IMR-90 (cell line): Measurements from ENCODE around the gene PCSK1N. TPM values are rescaled to one million over a fixed set of nuclear protein-coding genes. Genes with fewer than 3 reads are reported as not detected.

ENCODE experiments used
- ATAC-seq: fragments of 200-7000 bp; cut with Tn5 transposase; 2 replicates; pipeline ENCODE4 v1.9.1; 2020; ENCODE audit warnings: low read depth, mild to moderate bottlenecking, moderate library complexity
- BruUV-seq: library from RNA; stranded (reverse); fragments of 400-500 nt; replicated peaks from 2 replicates; lab custom pipeline; 2021; lab: Mats Ljungman, UMichigan
- CTCF ChIA-PET: fragments of 300-600 bp; formaldehyde crosslinking; extraction: SDS; loops from one replicate; lab custom pipeline; 2021; ENCODE audit warnings: antibody characterized with exemption; lab: Yijun Ruan, JAX
- POLR2A ChIA-PET: fragments of 300-600 bp; sonication (Branson Sonifier 250); formaldehyde crosslinking; loops from one replicate; lab custom pipeline; 2022; ENCODE audit warnings: antibody characterized with exemption; ENCODE audit not compliant: unreplicated experiment; lab: Charles Lee
- DNase-seq: peaks from one replicate; pipeline ENCODE4 v3.0.0; 2013
- H2AFZ ChIP-seq: replicated peaks from 2 replicates; pipeline ENCODE3; 2013; ENCODE audit warnings: low read length, mild to moderate bottlenecking; ENCODE audit not compliant: poor library complexity
- H2AK5ac ChIP-seq: 2 replicates; pipeline ENCODE4 v1.6.1; 2013; ENCODE audit warnings: low read depth, low read length, inconsistent platforms
- H2AK9ac ChIP-seq: replicated peaks from 2 replicates; pipeline ENCODE3; 2013; ENCODE audit warnings: mild to moderate bottlenecking, low read depth, low read length, moderate library complexity; ENCODE audit not compliant: poor library complexity
- H2BK120ac ChIP-seq: 2 replicates; pipeline ENCODE4 v1.6.1; 2013; ENCODE audit warnings: low read depth, low read length, inconsistent platforms
- H2BK15ac ChIP-seq: 3 replicates; pipeline ENCODE4 v1.6.1; 2013; ENCODE audit warnings: low read depth, low read length, inconsistent platforms
- H2BK20ac ChIP-seq: 2 replicates; pipeline ENCODE4 v1.6.1; 2013; ENCODE audit warnings: low read depth, mild to moderate bottlenecking, inconsistent platforms, low read length, moderate library complexity
- H2BK5ac ChIP-seq: 2 replicates; pipeline ENCODE4 v1.6.1; 2013; ENCODE audit warnings: mild to moderate bottlenecking, low read depth, low read length, inconsistent platforms; ENCODE audit not compliant: poor library complexity, severe bottlenecking
- H3K14ac ChIP-seq: replicated peaks from 2 replicates; pipeline ENCODE4 v1.6.1; 2013; ENCODE audit warnings: low read depth, low read length, inconsistent platforms
- H3K18ac ChIP-seq: 2 replicates; pipeline ENCODE4 v1.6.1; 2013; ENCODE audit warnings: low read depth, low read length, control low read depth
- H3K23ac ChIP-seq: 2 replicates; pipeline ENCODE4 v1.6.1; 2013; ENCODE audit warnings: low read depth, low read length, inconsistent platforms
- H3K27ac ChIP-seq: 2 replicates; pipeline ENCODE4 v1.5.1; 2013; ENCODE audit warnings: mild to moderate bottlenecking, control low read depth, low read length; ENCODE audit not compliant: insufficient read depth
- H3K27me3 ChIP-seq: 2 replicates; pipeline ENCODE4 v1.6.1; 2013; ENCODE audit warnings: low read length; ENCODE audit not compliant: control insufficient read depth, insufficient read depth
- H3K36me3 ChIP-seq: 2 replicates; pipeline ENCODE4 v1.6.1; 2013; ENCODE audit warnings: low read length, mixed read lengths; ENCODE audit not compliant: control insufficient read depth, insufficient read depth
- H3K4ac ChIP-seq: 2 replicates; pipeline ENCODE4 v1.6.1; 2013; ENCODE audit warnings: low read depth, low read length, inconsistent platforms
- H3K4me1 ChIP-seq: 2 replicates; pipeline ENCODE4 v1.6.1; 2013; ENCODE audit warnings: low read length, mixed read lengths; ENCODE audit not compliant: control insufficient read depth, insufficient read depth
- H3K4me2 ChIP-seq: 2 replicates; pipeline ENCODE4 v1.6.1; 2013; ENCODE audit warnings: low read depth, mild to moderate bottlenecking, control low read depth, low read length, moderate library complexity
- H3K4me3 ChIP-seq: 2 replicates; pipeline ENCODE4 v1.5.1; 2013; ENCODE audit warnings: low read depth, mild to moderate bottlenecking, control low read depth, low read length, moderate library complexity; ENCODE audit not compliant: insufficient read depth
- H3K56ac ChIP-seq: 2 replicates; pipeline ENCODE4 v1.6.1; 2013; ENCODE audit warnings: low read length, inconsistent platforms; ENCODE audit not compliant: insufficient read depth; ENCODE audit errors: extremely low read depth
- H3K79me1 ChIP-seq, 2 experiments: 2 replicates each; pipeline ENCODE4 v1.6.1; 2013; ENCODE audit warnings: low read length in 2 of 2, inconsistent platforms in 1 of 2, low read depth in 1 of 2
- H3K9ac ChIP-seq: 2 replicates; pipeline ENCODE4 v1.6.1; 2013; ENCODE audit warnings: low read depth, low read length, control low read depth
- H3K9me1 ChIP-seq: 2 replicates; pipeline ENCODE4 v1.6.1; 2013; ENCODE audit warnings: low read length, inconsistent platforms; ENCODE audit not compliant: insufficient read depth
- H3K9me3 ChIP-seq: 2 replicates; pipeline ENCODE4 v1.6.1; 2013; ENCODE audit warnings: low read length; ENCODE audit not compliant: control insufficient read depth, insufficient read depth
- H4K20me1 ChIP-seq: 2 replicates; pipeline ENCODE4 v1.6.1; 2013; ENCODE audit warnings: low read length, inconsistent platforms; ENCODE audit not compliant: insufficient read depth
- H4K5ac ChIP-seq: 2 replicates; pipeline ENCODE4 v1.6.1; 2013; ENCODE audit warnings: mild to moderate bottlenecking, low read depth, low read length, control low read depth
- H4K8ac ChIP-seq, 2 experiments: 2 replicates each; pipeline ENCODE4 v1.6.1; 2013; ENCODE audit warnings: low read depth in 2 of 2, low read length in 2 of 2, control low read depth in 1 of 2, inconsistent platforms in 1 of 2
- H4K91ac ChIP-seq: 2 replicates; pipeline ENCODE4 v1.6.1; 2013; ENCODE audit warnings: low read depth, low read length, inconsistent platforms; ENCODE audit not compliant: insufficient read depth
- FOS ChIP-seq: fragments of 150-350 bp; IDR thresholded peaks from 2 replicates; pipeline ENCODE4 v1.6.1; 2016; ENCODE audit warnings: low read depth, low read length
- MAZ ChIP-seq: IDR thresholded peaks from 2 replicates; pipeline ENCODE4 v1.6.1; 2012; ENCODE audit warnings: low read depth, mild to moderate bottlenecking, low read length, improper control_type of control experiment, moderate library complexity, borderline replicate concordance
- NFE2L2 ChIP-seq: fragments of 150-350 bp; IDR thresholded peaks from 2 replicates; pipeline ENCODE4 v1.6.1; 2016; ENCODE audit warnings: low read depth, mild to moderate bottlenecking, low read length
- POLR2A ChIP-seq: IDR thresholded peaks from 2 replicates; pipeline ENCODE4 v1.6.1; 2012; ENCODE audit warnings: mild to moderate bottlenecking, low read depth, low read length
- RCOR1 ChIP-seq: IDR thresholded peaks from 2 replicates; pipeline ENCODE4 v1.6.1; 2012; ENCODE audit warnings: mild to moderate bottlenecking, low read length, improper control_type of control experiment; ENCODE audit not compliant: insufficient replicate concordance
- RFX5 ChIP-seq: IDR thresholded peaks from 2 replicates; pipeline ENCODE4 v1.8.0; 2012; ENCODE audit warnings: low read depth, mild to moderate bottlenecking, low read length, moderate library complexity
- WGBS, 2 experiments: methylation state at CpG; one replicate each; pipeline versions ENCODE4 v1.1.5 to v1.1.7; 2013; ENCODE audit warnings: missing lambda C conversion rate in 2 of 2; ENCODE audit not compliant: insufficient read length in 1 of 2; ENCODE audit errors: extremely low coverage in 2 of 2; 5-methylcytosine and 5-hydroxymethylcytosine counted together
- dilution Hi-C: fragments of 300-500 bp; cut with HindIII; formaldehyde crosslinking; loops from one replicate; pipeline ENCODE4 v1.14.3; 2018; ENCODE audit warnings: low sequenced_read_pairs; ENCODE audit not compliant: unreplicated experiment
- in situ Hi-C: fragments of 300-500 bp; cut with MboI; formaldehyde crosslinking; loops from 3 replicates; pipeline ENCODE4 v1.14.3; 2019; ENCODE audit warnings: low sequenced_read_pairs, inconsistent platforms, mixed read lengths
- intact Hi-C: fragments of 100-400 bp; cut with micrococcal nuclease; formaldehyde crosslinking; loops from 2 replicates; pipeline ENCODE4 v1.10.0; 2022
- polyA plus RNA-seq, 3 experiments: library from polyadenylated mRNA; depleted of rRNA; stranded (reverse); fragments of >200 nt; gene quantifications; 2 replicates each; pipeline ENCODE4 v1.2.3, GENCODE V29; 2012; ENCODE audit warnings: low replicate concordance in 1 of 3
- total RNA-seq: library from RNA; depleted of rRNA; stranded (reverse); fragments of >200 nt; gene quantifications from 2 replicates; pipeline ENCODE4 v1.2.3, GENCODE V29; 2012
- TF ChIP-seq, protein P1 (sequence below): fragments of 150-350 bp; IDR thresholded peaks from 2 replicates; pipeline ENCODE4 v1.6.1; 2016; ENCODE audit warnings: low read depth, mild to moderate bottlenecking, low read length, moderate library complexity, borderline replicate concordance

Gene PCSK1N
- total and polyA plus RNA-seq, 2 of the 4 experiments (the other 2 are of a cell fraction) = 0.12 TPM; not detected in 1

DNA sequence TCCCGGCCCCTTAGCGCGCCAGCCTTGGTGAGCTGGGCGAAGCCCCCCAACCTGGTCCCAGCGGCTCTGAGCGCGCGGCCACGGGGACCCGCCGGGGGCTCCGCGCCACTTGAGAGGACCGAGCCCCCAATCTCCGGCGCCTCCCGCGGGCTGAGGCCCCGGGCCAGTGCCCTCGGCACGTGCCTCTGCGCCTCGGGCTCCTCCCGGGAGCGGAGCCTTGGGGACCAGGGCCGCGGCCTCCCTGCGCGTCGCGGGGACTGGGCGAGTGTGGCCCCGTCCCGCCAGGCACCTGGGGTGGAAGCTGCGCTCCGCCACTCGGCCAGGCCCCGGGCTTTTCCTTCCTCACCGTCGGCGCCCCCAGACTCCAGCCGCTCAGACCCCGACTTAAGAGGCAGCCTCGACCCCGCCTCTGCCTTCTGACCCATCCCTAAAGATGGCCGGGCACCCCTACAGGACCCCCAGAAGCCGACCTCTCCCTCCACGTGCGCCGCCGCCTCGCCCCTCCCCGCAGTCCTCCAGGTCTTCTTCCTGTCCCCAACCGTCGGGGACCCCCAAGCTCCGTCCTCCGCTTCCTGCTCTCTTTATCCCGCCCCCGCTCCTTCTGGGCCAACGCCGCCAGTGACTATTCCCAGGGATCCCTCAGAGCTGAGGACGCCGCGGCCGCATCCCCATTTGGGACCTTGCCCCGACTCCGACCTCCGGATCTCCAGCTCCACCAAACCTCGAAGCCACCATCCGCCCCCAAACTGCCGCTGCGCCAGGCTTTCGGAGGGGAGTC is 8.3 kb downstream of the PCSK1N start:
- Histone ChIP-seq H3K4me1 (no peaks in the 10 kb centered on the region), H3K56ac (no peak overlapping the region), H3K36me3 (peaks cover 8% of the 10 kb centered on the region; the same call in 1 of the 2 replicates), H3K4me3 (no peak overlapping the region), H3K9me1 (no peaks in the 10 kb centered on the region), H4K5ac (no peak overlapping the region), H3K18ac (no peak overlapping the region), H2AFZ (peak overlapping the region; percentile 67), H4K20me1 (no peaks in the 10 kb centered on the region), H4K8ac (no peak overlapping the region), H3K23ac (no peak overlapping the region), H2BK15ac (no peak overlapping the region), H3K4me2 (no peak overlapping the region), H3K9ac (no peak overlapping the region), H3K27ac (no peak overlapping the region), H2BK120ac (no peak overlapping the region), H2AK5ac (no peak overlapping the region), H4K91ac (no peak overlapping the region), H2BK20ac (no peak overlapping the region), H3K14ac (no peak overlapping the region), H2BK5ac (no peak overlapping the region), H3K27me3 (peaks cover 25% of the 10 kb centered on the region), H3K79me1 (no peaks in the 10 kb centered on the region), H3K9me3 (peaks cover 8% of the 10 kb centered on the region), H2AK9ac (no peak overlapping the region), H3K4ac (no peak overlapping the region)
- ATAC-seq (no peak), DNase-seq (no peak)
- 37% methylated on average over 15 of the region's 73 CpGs; no CpG with 5 or more reads in 1 of the 2 experiments for WGBS, 2 experiments
- TF ChIP-seq, protein P1, sequence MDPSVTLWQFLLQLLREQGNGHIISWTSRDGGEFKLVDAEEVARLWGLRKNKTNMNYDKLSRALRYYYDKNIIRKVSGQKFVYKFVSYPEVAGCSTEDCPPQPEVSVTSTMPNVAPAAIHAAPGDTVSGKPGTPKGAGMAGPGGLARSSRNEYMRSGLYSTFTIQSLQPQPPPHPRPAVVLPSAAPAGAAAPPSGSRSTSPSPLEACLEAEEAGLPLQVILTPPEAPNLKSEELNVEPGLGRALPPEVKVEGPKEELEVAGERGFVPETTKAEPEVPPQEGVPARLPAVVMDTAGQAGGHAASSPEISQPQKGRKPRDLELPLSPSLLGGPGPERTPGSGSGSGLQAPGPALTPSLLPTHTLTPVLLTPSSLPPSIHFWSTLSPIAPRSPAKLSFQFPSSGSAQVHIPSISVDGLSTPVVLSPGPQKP = no peak
- no peak for TF ChIP-seq RCOR1
- TF ChIP-seq NFE2L2 = no peak
- no peak for TF ChIP-seq POLR2A
- TF ChIP-seq FOS = no peak
- TF ChIP-seq MAZ = no peak
- TF ChIP-seq RFX5 = no peak
- ChIA-PET CTCF (no interaction called here), POLR2A (no interaction called here)
- in situ Hi-C loops = no loop called here
- intact Hi-C loops = no loop called here
- no TSS peak for BruUV-seq
- dilution Hi-C loops = no loop called here
